Measurements from ENCODE around the gene ZBTB38.

Gene ZBTB38

DNA sequence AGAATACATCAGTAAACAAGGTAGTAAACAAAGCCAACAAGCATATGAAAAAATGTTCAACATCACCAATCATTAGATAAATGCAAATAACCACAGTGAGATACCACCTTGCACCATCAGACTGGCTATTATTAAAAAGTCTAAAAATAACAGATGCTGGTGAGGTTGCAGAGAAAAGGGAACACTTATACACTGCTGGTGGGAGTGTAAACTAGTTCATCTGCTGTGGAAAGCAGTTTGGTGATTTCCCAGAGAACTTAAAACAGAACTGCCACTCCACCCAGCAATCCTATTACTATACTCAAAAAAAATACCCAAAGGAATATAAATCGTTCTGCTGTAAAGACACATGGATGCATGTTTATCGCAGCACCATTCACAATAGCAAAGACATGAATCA is 30.3 kb upstream of the ZBTB38 start:
- no peak for DNase-seq

DNA sequence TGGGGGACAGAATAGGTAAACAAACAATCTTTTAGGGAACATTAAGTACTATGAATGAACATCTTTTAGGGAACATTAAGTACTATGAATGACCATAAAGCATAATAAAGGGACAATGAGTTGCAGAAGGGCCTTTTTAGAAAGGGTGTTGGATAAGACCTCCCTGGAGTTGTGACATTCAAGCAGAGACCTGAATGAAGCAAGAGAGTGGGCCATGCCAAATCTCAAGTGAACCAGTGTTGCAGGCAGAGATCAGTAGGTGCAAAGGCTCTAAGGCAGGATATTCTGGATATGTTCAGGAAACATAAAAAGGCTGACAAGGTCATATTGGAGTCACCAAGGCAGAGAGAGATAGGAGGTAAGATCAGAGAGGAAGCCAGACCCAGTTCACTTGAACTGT is 29.4 kb upstream of the ZBTB38 start:
- DNase-seq, result no peak

DNA sequence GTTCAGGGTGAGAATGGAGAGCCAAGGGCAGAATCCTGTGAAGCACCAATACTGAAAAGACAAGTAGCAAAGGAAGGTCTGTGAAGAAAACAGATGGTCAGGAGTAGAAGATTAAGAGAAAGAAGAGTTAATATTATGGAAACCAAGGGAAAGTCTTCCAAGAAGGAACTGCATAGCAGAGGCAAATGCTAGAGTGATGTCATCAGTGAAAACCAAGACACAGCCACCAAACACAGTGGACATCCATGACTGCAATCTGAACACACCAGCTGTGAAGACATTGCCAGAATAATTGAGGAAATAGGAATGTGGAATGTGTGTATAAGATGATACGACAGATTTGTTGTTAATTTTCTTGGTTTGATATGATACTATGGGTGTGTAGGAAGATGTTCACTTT is 26.8 kb upstream of the ZBTB38 start:
- DNase-seq, result no peak

DNA sequence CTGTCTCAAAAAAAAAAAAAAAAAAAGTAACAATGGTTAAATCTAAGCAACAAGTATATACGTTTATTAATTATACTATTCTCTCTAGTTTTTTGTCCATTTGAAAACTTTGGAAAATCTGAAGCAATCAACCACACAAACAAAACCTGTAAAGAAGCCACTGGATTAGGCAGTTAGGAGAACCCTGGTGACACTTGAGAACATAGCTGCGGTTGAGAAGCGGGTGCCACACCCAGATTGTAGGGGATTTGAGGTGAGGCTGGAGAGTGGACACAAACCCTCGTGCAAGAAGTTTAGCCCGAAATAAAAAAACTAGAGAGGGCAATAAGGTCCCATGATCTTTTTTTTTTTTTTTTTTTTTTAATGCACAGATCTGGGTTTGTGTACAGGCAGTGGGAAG is 25.9 kb upstream of the ZBTB38 start:
- no peak for DNase-seq

DNA sequence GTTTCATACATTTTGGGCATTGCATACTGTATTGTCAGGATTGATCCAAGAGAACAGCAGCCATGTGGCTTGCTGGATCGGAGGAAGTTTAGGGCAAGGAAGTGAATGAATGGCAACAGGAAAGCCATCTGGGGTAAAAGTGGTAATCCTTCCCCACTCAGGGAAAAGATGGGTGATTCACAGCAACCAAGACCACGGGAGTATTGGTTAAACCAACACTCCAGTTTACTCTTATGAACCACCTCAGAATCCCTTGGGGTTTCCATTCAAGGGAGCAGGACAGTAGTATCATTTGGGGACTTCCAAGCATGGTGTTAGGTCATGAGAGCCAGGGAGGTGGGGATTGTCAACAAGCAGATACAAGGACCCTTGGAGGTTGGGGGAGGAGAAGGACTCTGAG is 25.2 kb upstream of the ZBTB38 start:
- DNase-seq, result no peak

- no peak for DNase-seq
Measured at GRCh38 chr3:141343865-141344271, 24.4 kb upstream of the ZBTB38 start.

DNA sequence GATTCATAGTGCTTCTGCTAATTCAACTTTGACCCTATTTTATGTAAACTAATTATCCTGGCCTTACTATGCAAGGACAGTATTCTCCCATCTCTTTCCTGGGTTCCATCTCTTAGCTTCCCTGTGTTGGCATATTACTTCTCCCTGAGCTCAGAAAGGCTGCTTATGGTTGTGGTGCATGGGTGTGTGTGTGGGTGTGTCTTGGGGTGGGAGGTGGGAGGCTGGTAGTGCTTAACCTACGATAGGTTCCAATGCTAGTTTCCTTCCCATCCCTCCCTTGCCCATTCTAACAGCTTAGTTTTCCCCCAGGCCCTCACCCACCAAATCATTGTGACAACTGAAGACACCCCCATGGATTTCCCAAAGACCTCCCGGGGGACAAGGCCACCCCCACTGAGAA is 22.8 kb upstream of the ZBTB38 start:
- DNase-seq, result no peak

DNA sequence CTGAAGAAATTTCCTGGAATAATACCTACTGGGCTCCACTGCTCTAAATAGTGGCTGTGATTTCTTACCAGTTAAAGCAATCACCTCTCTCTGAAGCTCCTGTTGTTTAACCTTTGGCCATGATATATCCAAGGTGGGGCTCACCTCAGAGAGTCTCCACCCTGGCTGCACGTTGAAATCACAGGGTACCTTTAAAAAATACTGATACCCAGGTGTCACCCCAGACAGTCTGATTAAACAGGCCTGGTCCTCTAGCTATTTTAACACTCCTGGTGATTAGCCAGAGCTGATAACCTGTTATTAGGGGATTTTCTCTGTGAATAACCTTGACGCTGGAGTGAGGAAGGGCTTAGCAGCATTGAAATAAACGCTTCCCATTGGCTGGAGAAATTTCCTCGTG is 22.3 kb upstream of the ZBTB38 start:
- DNase-seq, result no peak

DNA sequence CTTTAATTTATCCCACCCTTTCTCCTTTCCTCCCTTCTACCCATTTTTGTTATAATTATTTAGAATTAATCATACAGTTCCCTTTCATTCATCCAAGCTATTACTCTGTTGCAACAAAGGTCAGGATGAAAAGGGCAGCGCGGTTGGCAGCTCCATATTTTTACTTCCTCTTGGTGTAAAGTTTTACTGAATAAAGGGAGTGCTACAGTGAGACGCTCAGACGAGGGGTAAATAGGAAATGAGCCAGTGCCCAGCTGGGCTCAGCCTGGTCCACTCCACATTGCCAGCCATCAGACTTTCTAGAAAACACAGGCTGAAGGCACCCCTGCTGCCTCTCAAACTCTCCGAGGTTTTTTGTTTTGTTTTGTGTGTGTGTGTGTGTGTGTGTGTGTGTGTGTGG is 21.9 kb upstream of the ZBTB38 start:
- no peak for DNase-seq

DNA sequence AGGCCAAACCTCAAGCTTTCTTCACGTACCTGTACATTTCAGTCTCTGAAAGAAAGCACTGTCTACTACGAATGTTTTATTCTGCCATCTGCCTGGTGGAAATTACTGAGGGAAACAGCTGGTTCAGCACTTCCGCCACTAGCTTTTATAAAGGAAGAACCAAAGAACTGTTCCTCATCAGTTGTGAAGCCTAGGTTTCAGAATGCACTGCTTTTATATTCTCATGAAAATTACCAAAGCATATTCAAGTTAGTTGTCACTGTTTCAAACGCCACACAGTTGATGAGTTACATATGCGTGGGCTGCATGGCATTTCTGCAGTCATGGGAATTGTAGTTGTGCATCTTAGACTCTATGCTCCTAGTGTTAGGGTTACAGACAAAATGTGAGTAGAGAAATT is 21.5 kb upstream of the ZBTB38 start:
- no peak for DNase-seq

GRCh38 chr3:141348837-141349236 is 19.5 kb upstream of the ZBTB38 start:
- no peak for DNase-seq

DNA sequence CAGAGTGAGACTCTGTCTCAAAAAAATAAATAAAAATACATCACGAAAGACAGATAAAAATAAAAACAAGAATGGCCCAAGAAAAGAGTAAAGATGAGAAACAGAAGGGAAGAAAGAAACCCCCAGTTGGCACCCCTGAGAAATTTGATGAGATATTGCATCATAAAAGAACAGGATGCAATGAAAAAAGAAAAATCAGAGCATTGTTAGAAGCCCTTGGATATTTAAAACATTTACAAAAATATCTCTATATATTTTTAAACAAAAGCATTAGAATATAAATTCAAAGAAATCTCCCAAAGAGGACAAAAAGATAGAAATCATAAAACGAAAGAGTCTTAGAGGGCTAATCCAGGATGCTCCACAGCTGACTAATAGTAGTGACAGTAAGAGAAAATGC is 18.6 kb upstream of the ZBTB38 start:
- DNase-seq, result no peak

DNA sequence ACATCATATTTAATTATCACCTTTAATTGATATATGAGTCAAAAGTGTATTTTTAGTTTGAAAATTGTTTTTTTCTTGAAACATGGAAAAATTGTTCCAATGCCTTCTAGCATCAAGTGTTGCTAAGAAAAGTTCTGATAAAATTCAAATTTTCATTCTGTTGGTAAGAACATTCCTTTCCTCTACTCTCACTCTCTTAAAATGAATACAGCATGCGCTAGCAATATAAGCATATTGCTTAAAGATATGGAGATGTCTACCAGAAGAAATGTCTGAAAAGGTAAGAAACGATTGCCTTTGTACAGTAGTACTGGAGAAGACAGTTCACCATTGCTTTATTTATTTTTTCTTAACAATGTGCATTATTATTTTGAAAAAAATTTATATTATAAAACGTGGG is 17.6 kb upstream of the ZBTB38 start:
- DNase-seq, result no peak

DNA sequence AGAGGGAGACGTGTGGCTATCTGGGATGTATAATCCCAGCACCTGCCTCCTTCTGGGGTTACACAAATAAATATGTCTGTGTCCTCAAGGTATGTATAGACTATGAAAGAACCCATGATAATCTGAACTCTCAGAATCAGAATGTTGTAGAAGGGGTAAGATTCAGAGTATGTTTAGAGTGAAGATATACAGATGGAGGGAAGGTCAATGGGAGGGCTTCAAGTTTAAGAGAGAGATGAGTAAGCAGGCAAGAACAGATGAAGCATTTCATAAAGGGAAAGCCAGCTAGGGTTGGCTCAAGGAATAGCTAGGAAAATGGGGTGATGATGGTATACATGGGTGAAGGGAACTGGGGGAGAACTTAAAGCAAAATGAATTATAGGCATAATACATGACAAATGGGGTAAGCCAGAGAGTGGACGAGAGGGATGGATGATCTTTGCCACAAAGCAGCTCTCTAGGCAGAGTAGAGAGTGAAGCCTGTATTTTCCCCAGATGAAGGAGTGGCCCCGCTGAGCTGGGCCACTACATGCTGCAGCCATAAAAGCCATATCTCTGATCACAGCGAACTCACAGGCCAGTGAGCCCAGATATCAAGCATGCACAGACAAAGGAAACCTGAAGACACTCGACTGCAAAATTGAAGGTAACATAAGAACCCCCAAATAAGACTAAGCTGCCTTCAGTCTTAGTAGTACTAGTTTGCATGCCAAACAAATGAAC is 15.9 kb upstream of the ZBTB38 start:
- no peak for DNase-seq

GRCh38 chr3:141353652-141354495 is 14.4 kb upstream of the ZBTB38 start:
- DNase-seq, result no peak

DNA sequence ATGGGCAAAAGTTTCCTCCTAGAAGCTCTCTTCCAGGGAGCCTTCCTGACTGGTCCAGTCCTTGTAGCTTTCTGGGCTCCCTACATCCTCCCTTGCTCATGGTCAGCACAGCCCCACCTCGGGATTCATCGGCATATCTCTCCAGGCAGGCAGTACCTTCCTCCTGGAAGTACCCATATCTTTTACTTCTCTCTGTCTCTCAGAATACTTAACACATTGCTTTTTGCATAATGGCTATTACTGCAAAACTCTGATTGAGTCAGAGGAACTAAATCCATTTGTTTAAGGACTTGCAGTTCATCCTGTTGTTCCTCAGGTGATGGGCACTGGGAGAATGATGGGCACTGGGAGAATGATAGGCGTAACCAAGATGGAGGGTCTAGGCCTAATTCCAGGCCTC is 13.8 kb upstream of the ZBTB38 start:
- no peak for DNase-seq

DNA sequence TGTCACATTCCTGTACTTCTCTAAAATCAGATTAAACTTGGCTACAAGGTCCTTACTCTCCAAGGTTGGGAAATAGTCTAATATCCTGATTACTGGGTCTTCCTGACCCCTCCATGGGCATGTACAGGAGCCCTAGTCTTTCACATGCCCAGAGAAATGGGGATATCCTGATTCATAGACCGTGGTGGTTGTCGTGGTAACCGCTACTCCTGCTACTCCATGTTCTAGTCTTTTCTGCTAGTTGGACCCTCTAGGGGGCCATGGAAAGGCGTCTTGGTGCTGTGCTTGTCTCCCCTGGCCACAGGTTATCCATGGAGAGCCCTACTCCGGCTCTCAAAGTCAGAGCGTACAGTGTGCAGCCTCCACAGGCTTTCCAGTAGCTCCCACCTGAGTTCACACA is 13.1 kb upstream of the ZBTB38 start:
- DNase-seq, result no peak

- no peak for DNase-seq
Measured at GRCh38 chr3:141356046-141356445, 12.3 kb upstream of the ZBTB38 start.

DNA sequence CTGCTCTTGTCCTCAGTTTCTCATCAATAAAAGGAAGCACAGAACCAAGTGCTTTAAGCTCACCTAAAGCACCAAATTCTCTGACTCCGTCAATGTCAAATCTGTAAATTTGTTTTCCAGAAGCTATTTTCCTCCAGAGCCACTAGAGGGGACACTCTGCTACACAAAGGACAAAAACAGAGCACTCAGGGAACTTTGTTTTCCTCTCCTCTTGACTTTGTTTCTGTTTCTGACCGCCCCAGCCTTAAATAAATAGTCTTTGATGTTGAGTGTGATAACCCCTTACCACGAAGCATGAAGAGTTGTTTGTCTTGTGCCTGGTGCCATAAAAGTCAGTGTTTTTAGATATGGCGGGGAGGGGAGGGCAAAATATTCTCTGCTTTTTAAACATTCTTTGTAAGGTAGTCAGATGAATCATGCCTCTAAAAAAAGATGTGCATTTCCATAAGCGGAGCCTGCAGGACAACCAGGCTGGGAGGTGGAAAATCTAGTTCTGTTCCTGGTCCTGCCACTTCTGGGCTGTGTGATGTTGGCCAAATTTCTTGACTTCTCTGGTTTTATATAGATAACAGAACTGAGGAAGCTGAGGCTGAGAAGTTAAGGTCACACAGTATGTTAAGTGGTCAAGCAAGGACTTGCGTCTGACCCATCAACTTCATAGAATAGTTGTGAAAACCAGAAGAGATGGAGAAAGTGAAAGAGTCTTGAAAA is 7.3 kb upstream of the ZBTB38 start:
- no peak for DNase-seq

DNA sequence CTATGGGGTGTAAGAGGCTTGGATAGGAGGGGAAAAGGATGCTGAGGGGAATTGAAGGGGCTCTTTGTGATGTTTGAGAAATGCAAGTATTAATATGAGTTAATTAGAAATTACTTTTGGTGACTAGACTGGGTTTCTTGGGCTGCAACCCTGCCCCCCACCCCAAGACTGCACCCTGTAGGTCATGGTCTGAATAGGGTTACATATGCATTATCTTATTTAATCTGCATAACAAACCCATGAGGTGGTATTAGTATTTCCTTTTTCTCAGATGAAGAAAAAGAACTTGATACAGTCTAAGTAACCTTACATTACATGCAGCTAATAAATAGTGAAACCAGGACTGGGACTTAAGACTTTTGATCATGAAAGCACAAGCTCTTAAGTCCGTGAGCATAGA is 5.6 kb upstream of the ZBTB38 start:
- DNase-seq, result no peak

DNA sequence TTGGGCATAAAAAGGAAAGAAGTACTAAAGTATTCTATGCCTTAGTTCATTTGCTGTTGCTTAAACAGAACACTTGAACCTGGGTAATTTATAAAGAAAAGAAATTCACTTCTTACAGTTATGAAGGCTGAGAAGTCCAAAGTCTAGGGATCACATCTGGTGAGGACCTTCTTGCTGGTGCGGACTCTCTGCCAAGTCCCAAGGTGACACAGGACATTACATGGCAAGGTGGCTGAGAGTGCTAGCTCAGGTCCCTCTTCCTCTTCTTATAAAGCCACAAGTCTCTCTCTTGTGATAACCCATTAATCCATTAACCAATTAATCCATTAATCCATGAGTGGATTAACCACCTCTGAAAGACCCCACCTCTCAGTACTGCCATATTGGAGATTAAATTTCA is 3.1 kb upstream of the ZBTB38 start:
- no peak for DNase-seq

GRCh38 chr3:141366285-141367037 is 1.8 kb upstream of the ZBTB38 start:
- no peak for DNase-seq

DNA sequence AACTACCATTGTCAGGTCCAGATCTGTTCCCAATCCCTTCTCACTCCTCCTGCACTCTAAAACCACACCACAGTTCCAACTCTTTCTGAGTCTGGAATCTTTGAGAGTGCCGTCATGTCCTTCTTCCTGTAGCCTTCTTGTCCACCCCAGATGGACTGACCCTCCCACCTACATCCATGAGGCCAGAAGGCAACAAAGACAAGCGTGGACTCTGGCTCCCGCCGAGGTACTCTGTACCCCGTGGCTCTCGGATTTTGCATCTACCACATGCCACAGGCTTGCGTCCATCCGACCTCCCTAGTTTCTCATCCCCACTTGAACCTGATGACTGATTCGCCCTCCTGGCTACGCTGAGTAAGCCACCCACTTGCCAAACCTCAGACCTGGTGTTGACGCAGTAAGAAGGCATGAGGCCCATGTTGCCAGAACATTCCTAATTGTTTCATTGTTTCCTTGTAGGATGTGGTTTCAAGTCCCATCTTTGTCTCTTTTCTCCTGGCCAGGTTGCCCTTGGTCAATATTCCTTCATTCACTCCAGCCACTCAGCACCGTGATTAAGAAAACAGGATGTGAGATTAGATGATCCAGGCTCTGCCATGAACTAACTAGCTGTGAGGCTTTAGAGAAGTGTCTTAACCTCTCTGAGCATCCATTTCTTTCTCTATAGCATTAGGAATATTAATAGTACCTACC is 1.1 kb upstream of the ZBTB38 start:
- no peak for DNase-seq
